Gastroesophageal sphincter (tissue), 4 donors: ENCODE data around the gene RGS17. TPM values are rescaled to one million over a fixed set of nuclear protein-coding genes. Genes with fewer than 3 reads are reported as not detected.

Experiments used
- ATAC-seq: fragments of 150-250 bp; one replicate; pipeline ENCODE4 v1.9.1; 2016; ENCODE audit warnings: mild to moderate bottlenecking, moderate library complexity
- H3K27ac ChIP-seq, 4 donors: fragments of 200-600 bp; sonication (generic) in 3 of 4; 1 replicate in 3 of 4; 2 replicates in 1 of 4; pipeline ENCODE4 v1.5.1; 2016 to 2019
- H3K27me3 ChIP-seq: fragments of 200-600 bp; sonication (generic); one replicate; pipeline ENCODE4 v1.5.1; 2019
- H3K36me3 ChIP-seq, 2 donors: fragments of 200-600 bp; sonication (generic); one replicate each; pipeline ENCODE4 v1.5.1; 2019; ENCODE audit warnings: control low read depth in 1 of 2
- H3K4me1 ChIP-seq, 3 donors: fragments of 200-600 bp; sonication (generic); 1 replicate in 2 of 3; 2 replicates in 1 of 3; pipeline ENCODE4 v1.5.1; 2016 to 2019; ENCODE audit warnings: control low read depth in 2 of 3
- H3K4me3 ChIP-seq, 2 donors: fragments of 200-600 bp; sonication (generic); one replicate each; pipeline ENCODE4 v1.5.1; 2019; ENCODE audit warnings: mild to moderate bottlenecking in 1 of 2, moderate library complexity in 1 of 2
- H3K9me3 ChIP-seq, 3 donors: fragments of 200-600 bp; sonication (generic); one replicate each; pipeline ENCODE4 v1.5.1; 2017 to 2019; ENCODE audit warnings: control low read depth in 2 of 3
- CTCF ChIP-seq, 4 experiments: fragments of 200-600 bp in 2 of 4; fragments of 450-650 bp in 2 of 4; sonication (generic) in 1 of 4; IDR thresholded peaks; one replicate each; pipeline ENCODE4 v1.5.1; 2017 to 2019; ENCODE audit warnings: antibody characterized with exemption in 4 of 4, mild to moderate bottlenecking in 2 of 4, moderate library complexity in 2 of 4
- EP300 ChIP-seq: sonication (generic); formaldehyde crosslinking; IDR thresholded peaks from one replicate; pipeline ENCODE4 v1.6.1; 2017; ENCODE audit warnings: antibody characterized with exemption, mild to moderate bottlenecking
- POLR2A ChIP-seq, 2 donors: fragments of 450-650 bp; IDR thresholded peaks; one replicate each; pipeline ENCODE4 v1.6.1; 2017; ENCODE audit warnings: antibody characterized with exemption in 2 of 2, mild to moderate bottlenecking in 2 of 2, moderate library complexity in 1 of 2
- POLR2AphosphoS5 ChIP-seq: sonication (generic); formaldehyde crosslinking; IDR thresholded peaks from one replicate; pipeline ENCODE4 v1.6.1; 2017; ENCODE audit warnings: antibody characterized with exemption
- WGBS, 2 donors: methylation state at CpG; one replicate each; pipeline ENCODE4 v1.1.5; 2018; ENCODE audit warnings: low coverage in 1 of 2; 5-methylcytosine and 5-hydroxymethylcytosine counted together
- total RNA-seq, 4 donors: library from RNA; depleted of rRNA; stranded (reverse); fragments of >200 nt; gene quantifications; one replicate each; pipeline ENCODE4 v1.1.0, GENCODE V29; 2016

The RGS17 gene
- total RNA-seq, 4 donors from 2014 or later, result 0.19 to 0.27 TPM; not detected in 2

GRCh38 chr6:153069897-153070296 is 61.2 kb downstream of the RGS17 start:
- no peak for TF ChIP-seq POLR2AphosphoS5
- no peak for TF ChIP-seq EP300
- no peak for TF ChIP-seq CTCF (IDR thresholded peaks at IDR 0.05)
- no peak for TF ChIP-seq POLR2A (IDR thresholded peaks at IDR 0.05)
- no peaks in the 10 kb centered on the region for H3K36me3 ChIP-seq
- no peak overlapping the region for H3K27ac ChIP-seq
- no peak for ATAC-seq
- no peaks in the 10 kb centered on the region for H3K4me1 ChIP-seq
- H3K9me3 ChIP-seq, result peaks cover 0 to 15% (median 0%) of the 10 kb centered on the region in 3 donors
- H3K4me3 ChIP-seq, result no peak overlapping the region
- no peaks in the 10 kb centered on the region for H3K27me3 ChIP-seq

GRCh38 chr6:153065222-153065621 is 65.9 kb downstream of the RGS17 start:
- Histone ChIP-seq H3K27ac (no peak overlapping the region), H3K4me1 (no peaks in the 10 kb centered on the region), H3K27me3 (no peaks in the 10 kb centered on the region), H3K9me3 (peaks cover 0 to 28% (median 0%) of the 10 kb centered on the region in 3 donors), H3K36me3 (no peaks in the 10 kb centered on the region), H3K4me3 (no peak overlapping the region)
- no peak for TF ChIP-seq EP300
- no peak for TF ChIP-seq CTCF (IDR thresholded peaks at IDR 0.05)
- no peak for TF ChIP-seq POLR2AphosphoS5
- TF ChIP-seq POLR2A (IDR thresholded peaks at IDR 0.05), result no peak
- no peak for ATAC-seq

- H3K4me1 ChIP-seq, result no peaks in the 10 kb centered on the region
- no peak overlapping the region for H3K4me3 ChIP-seq
- H3K36me3 ChIP-seq, result no peaks in the 10 kb centered on the region
- ATAC-seq, result no peak
- no peaks in the 10 kb centered on the region for H3K27me3 ChIP-seq
- peaks cover 0 to 28% (median 0%) of the 10 kb centered on the region in 3 donors for H3K9me3 ChIP-seq
- H3K27ac ChIP-seq, result no peak overlapping the region
- TF ChIP-seq POLR2A (IDR thresholded peaks at IDR 0.05) (no peak), POLR2AphosphoS5 (no peak), EP300 (no peak), CTCF (IDR thresholded peaks at IDR 0.05) (no peak)
Measured at GRCh38 chr6:153063936-153064335, 67.1 kb downstream of the RGS17 start.

- no peak for ATAC-seq
- Histone ChIP-seq H3K27me3 (no peaks in the 10 kb centered on the region), H3K27ac (no peak overlapping the region), H3K4me1 (no peaks in the 10 kb centered on the region), H3K36me3 (no peaks in the 10 kb centered on the region), H3K9me3 (peaks cover 0 to 22% (median 0%) of the 10 kb centered on the region in 3 donors), H3K4me3 (no peak overlapping the region)
- TF ChIP-seq POLR2AphosphoS5, result no peak
- no peak for TF ChIP-seq POLR2A (IDR thresholded peaks at IDR 0.05)
- no peak for TF ChIP-seq EP300
- no peak for TF ChIP-seq CTCF (IDR thresholded peaks at IDR 0.05)
- 88% methylated on average over 1 of the region's 2 CpGs; no CpG with 5 or more reads in 1 of the 2 donors for WGBS, 2 donors
Measured at GRCh38 chr6:153062516-153062915, 68.6 kb downstream of the RGS17 start.

GRCh38 chr6:153059757-153060156 is 71.3 kb downstream of the RGS17 start:
- Histone ChIP-seq H3K27me3 (no peaks in the 10 kb centered on the region), H3K4me3 (no peak overlapping the region), H3K36me3 (no peaks in the 10 kb centered on the region), H3K9me3 (peaks cover 0 to 13% (median 0%) of the 10 kb centered on the region in 3 donors), H3K27ac (no peak overlapping the region), H3K4me1 (no peaks in the 10 kb centered on the region)
- TF ChIP-seq POLR2A (IDR thresholded peaks at IDR 0.05), result no peak
- no peak for TF ChIP-seq EP300
- TF ChIP-seq CTCF (IDR thresholded peaks at IDR 0.05), result no peak
- TF ChIP-seq POLR2AphosphoS5, result no peak
- 100% methylated on average over 1 of the region's 1 CpG; no CpG with 5 or more reads in 1 of the 2 donors for WGBS, 2 donors
- ATAC-seq, result no peak
